BE2C (cell line): ENCODE measurements around the gene CWF19L2. TPM values are rescaled to one million over a fixed set of nuclear protein-coding genes. Genes with fewer than 3 reads are reported as not detected.
A peak's percentile ranks its signal among the peaks of the same experiment; 100 is the strongest.
"Not testable (repeated sequence)": the region's sequence is repeated elsewhere in the genome, so short reads cannot be mapped to it uniquely, and the experiment has no call there.

Source experiments
- DNase-seq: peaks from one replicate; pipeline ENCODE4 v3.0.0-alpha.2; 2020
- H3K27me3 ChIP-seq: fragments of 250-450 bp; sonication (Bioruptor Pico); 2 replicates; pipeline ENCODE4 v1.5.1; 2020; ENCODE audit warnings: mild to moderate bottlenecking
- H3K36me3 ChIP-seq: fragments of 250-450 bp; sonication (Bioruptor Pico); 2 replicates; pipeline ENCODE4 v1.5.1; 2020; ENCODE audit warnings: mild to moderate bottlenecking
- H3K4me1 ChIP-seq: fragments of 250-450 bp; sonication (Bioruptor Pico); 2 replicates; pipeline ENCODE4 v1.5.1; 2020
- H3K4me3 ChIP-seq: 2 replicates; pipeline ENCODE4 v1.5.1; 2011; ENCODE audit warnings: low read depth, low read length
- H3K9me3 ChIP-seq: fragments of 250-450 bp; sonication (Bioruptor Pico); 2 replicates; pipeline ENCODE4 v1.5.1; 2020
- polyA plus RNA-seq: library from polyadenylated mRNA; unstranded; fragments of >200 nt; gene quantifications from one replicate; pipeline ENCODE4 v1.2.1, GENCODE V29; 2012; ENCODE audit warnings: low read depth, missing spikeins; ENCODE audit not compliant: insufficient read length, insufficient read depth
- TF ChIP-seq, protein P1 (sequence below): IDR thresholded peaks from 2 replicates; pipeline ENCODE4 v1.5.1; 2012; ENCODE audit warnings: mild to moderate bottlenecking, low read depth, low read length

Gene CWF19L2
- polyA plus RNA-seq = 3.6 TPM

DNA sequence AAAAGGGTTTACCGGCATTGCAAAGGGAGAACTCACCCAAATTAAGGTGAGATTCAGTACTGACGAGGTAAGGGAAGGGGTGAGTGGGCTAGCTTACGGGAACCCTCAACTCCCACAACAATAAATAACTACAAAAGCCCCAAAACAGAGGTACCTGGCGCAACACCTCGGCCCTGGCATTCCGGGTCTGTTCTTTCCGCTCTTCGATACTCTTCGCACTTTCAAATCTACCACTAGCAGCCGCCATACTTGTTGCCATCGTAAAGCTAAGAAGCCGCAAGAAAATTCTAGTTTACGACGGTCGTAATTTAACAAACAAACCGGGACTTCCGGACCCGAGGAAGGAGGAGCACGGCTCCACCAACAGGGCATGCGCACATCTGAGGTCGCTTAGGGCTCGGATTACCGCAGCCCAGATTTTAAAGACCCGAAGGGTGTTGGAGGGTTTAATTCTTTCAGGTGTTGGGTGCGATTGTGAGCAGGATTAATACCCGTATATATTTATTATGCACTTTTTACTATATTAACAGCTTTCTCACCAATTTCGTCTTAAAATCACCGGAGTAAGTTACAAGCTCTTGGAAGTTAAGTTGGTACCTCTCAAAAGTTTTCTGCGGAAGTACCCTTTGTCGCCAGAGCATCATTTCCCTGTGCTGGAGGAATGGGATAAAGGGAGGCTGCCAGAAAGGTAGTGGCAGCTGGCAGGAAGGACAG lies at the start of gene CWF19L2:
CWF19L2 (minus strand) TSS at position 268 of the 714 bp plus-strand sequence; CDS start at position 259, 9 bp downstream.
- Histone ChIP-seq H3K36me3 (peaks cover 6% of the 10 kb centered on the region), H3K27me3 (peaks cover 4% of the 10 kb centered on the region; the same call in 1 of the 2 replicates), H3K4me3 (peak within 1 kb of the TSS; percentile 73), H3K4me1 (no peaks in the 10 kb centered on the region), H3K9me3 (no peaks in the 10 kb centered on the region)
- DNase-seq = peak; percentile 90
- TF ChIP-seq, protein P1, sequence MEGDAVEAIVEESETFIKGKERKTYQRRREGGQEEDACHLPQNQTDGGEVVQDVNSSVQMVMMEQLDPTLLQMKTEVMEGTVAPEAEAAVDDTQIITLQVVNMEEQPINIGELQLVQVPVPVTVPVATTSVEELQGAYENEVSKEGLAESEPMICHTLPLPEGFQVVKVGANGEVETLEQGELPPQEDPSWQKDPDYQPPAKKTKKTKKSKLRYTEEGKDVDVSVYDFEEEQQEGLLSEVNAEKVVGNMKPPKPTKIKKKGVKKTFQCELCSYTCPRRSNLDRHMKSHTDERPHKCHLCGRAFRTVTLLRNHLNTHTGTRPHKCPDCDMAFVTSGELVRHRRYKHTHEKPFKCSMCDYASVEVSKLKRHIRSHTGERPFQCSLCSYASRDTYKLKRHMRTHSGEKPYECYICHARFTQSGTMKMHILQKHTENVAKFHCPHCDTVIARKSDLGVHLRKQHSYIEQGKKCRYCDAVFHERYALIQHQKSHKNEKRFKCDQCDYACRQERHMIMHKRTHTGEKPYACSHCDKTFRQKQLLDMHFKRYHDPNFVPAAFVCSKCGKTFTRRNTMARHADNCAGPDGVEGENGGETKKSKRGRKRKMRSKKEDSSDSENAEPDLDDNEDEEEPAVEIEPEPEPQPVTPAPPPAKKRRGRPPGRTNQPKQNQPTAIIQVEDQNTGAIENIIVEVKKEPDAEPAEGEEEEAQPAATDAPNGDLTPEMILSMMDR = no peak

DNA sequence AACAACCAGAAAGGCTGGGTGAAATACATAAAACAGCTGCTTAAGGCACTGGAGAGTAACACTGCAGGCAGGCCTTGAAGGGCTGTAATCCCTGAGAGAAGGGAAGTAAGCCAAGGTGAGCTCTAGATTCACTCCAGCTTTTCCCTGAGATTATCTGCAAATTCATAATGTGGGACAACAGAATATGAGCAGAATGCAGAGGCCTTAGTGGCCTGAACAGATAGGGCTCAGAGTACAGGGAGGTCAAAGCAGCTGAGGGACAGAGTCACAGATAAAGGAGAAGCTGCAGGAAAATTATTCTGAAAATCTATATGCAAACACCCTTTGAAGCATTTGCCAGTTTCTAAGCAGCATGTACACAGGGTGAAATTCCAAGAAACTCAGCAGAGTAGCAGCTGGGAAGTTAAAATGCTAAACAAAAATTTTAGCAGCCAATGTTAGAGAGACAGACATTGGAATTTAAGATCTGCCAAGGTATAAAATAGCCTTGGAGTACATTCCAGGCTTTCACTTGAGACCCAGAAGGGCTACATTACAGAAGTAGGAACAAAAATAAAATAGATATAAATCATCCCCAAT lies 48.1 kb upstream of the CWF19L2 start:
- Histone ChIP-seq H3K27me3 (no peaks in the 10 kb centered on the region), H3K4me1 (no peaks in the 10 kb centered on the region), H3K4me3 (no peak overlapping the region), H3K36me3 (peaks cover 23% of the 10 kb centered on the region), H3K9me3 (0 out of 2 replicates have a peak, but pooled peaks cover 4% of the 10 kb centered on the region)
- TF ChIP-seq, protein P1 = no peak
- DNase-seq = no peak

DNA sequence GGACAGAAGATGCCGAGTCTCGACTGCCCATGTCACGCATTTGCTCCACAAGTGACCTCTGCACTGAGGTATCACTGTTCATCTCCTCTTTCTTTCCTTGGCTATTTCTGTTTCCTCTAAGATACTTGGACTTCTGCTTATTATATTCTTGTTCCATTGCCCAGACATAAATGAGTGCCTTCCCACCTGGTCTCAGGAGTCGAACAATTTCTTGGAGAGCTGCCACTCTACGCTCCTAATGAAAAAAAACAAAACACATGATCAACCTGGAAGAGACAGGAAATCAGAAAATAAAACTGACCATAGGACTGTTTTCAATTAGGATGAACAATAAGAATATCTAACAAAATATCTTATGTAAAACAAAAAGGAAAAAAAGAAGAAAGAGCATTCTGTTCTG lies 47.4 kb upstream of the CWF19L2 start:
- Histone ChIP-seq H3K4me1 (no peaks in the 10 kb centered on the region), H3K36me3 (peaks cover 23% of the 10 kb centered on the region), H3K9me3 (0 out of 2 replicates have a peak, but pooled peaks cover 4% of the 10 kb centered on the region), H3K27me3 (no peaks in the 10 kb centered on the region), H3K4me3 (no peak overlapping the region)
- TF ChIP-seq, protein P1 = no peak
- no peak for DNase-seq

DNA sequence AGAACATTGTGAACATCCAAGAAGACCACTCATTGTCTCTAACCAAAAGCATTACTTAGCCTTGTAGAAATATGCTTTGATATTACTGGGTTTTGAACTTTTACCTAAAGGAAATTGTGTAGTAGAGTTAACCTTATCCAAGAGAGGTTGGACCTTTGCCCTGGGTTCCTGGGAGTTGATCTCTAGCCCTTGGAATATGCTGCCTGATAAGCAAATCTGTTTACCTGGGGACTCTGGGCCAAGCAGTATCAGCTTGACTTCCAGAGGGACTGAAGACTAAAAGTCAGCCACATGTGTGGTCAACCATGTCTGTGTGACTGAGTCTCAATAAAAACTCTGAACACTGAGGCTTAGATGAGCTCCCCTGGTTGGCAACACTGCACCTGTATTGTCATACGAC lies 44.1 kb upstream of the CWF19L2 start:
- 0 out of 2 replicates have a peak, but pooled peaks cover 4% of the 10 kb centered on the region for H3K9me3 ChIP-seq
- peaks cover 14% of the 10 kb centered on the region for H3K36me3 ChIP-seq
- no peak for DNase-seq
- no peaks in the 10 kb centered on the region for H3K27me3 ChIP-seq
- no peak overlapping the region for H3K4me3 ChIP-seq
- TF ChIP-seq, protein P1 = no peak
- no peaks in the 10 kb centered on the region for H3K4me1 ChIP-seq

DNA sequence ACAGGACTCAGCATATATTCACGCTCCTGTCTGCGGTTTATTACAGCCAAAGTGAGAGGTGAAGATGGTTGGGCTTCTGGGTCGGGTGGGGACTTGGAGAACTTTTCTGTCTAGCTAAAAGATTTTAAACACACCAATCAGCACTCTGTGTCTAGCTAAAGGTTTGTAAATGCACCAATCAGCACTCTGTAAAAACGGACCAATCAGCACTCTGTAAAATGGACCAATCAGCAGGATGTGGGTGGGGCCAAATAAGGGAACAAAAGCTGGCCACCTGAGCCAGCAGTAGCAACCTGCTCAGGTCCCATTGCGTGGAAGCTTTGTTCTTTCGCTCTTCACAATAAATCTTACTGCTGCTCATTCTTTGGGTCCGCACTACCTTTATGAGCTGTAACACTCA lies 39.7 kb upstream of the CWF19L2 start:
- not testable (repeated sequence) for H3K4me3 ChIP-seq, H3K9me3 ChIP-seq, DNase-seq, H3K4me1 ChIP-seq, H3K36me3 ChIP-seq, H3K27me3 ChIP-seq

DNA sequence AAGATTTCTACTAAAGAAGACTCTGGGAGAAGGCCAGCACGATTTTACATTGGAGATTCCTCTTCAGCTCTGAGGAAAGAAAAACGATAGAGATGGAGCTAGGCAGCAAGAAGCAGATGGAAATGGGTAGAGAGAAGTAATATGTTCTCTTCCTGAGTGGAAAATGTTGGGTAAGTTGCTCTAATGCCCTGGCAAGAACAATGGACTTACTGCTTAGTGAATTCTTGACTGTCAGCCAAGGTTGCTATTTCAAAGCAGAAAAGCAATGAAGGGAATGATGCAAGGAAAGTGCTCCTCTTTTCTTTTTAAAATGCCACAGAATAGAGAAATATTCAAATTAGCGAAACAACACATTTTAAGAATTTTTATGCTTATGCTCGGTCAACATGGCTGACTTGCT lies 38.4 kb upstream of the CWF19L2 start:
- DNase-seq = no peak
- Histone ChIP-seq H3K4me3 (no peak overlapping the region), H3K27me3 (no peaks in the 10 kb centered on the region), H3K36me3 (no peaks in the 10 kb centered on the region), H3K4me1 (no peaks in the 10 kb centered on the region), H3K9me3 (no peaks in the 10 kb centered on the region)
- TF ChIP-seq, protein P1 = no peak
